ENCODE measurements around the gene SAXO1. TPM values are rescaled to one million over a fixed set of nuclear protein-coding genes. Genes with fewer than 3 reads are reported as not detected.

Gene SAXO1
- total RNA-seq, 1 donor from 2014 or later = 0.14 TPM

DNA sequence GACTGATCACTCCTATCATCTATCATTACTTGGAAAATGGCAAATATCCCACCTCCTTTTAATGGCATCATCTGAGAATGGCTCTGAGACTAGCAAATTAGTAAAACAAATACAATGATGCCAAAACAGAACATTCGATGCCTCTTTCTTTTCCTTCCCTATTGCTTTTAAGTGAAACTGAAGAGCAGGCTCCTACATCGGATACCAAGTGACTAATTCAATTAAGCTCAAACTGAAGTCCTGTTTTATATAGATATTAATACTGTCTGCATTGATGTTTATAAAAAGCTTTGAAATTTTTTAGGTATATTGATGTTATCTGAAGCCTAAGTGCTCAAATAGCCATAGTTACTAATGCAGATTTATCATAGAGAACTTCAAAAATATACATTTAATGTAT, 43.9 kb downstream of the SAXO1 start:
- no peak for DNase-seq (ENCODE audit: low read depth, low spot score)
- Mint-ChIP-seq H3K9me3 (no peaks in the 10 kb centered on the region), H3K4me1 (peaks cover 7% of the 10 kb centered on the region), H3K4me3 (no peak overlapping the region), H3K27me3 (ENCODE audit: low read depth) (no peaks in the 10 kb centered on the region), H3K27ac (ENCODE audit: unreplicated experiment) (no peak overlapping the region), H3K36me3 (ENCODE audit: low read depth) (no peaks in the 10 kb centered on the region)
- TF ChIP-seq, protein P1, sequence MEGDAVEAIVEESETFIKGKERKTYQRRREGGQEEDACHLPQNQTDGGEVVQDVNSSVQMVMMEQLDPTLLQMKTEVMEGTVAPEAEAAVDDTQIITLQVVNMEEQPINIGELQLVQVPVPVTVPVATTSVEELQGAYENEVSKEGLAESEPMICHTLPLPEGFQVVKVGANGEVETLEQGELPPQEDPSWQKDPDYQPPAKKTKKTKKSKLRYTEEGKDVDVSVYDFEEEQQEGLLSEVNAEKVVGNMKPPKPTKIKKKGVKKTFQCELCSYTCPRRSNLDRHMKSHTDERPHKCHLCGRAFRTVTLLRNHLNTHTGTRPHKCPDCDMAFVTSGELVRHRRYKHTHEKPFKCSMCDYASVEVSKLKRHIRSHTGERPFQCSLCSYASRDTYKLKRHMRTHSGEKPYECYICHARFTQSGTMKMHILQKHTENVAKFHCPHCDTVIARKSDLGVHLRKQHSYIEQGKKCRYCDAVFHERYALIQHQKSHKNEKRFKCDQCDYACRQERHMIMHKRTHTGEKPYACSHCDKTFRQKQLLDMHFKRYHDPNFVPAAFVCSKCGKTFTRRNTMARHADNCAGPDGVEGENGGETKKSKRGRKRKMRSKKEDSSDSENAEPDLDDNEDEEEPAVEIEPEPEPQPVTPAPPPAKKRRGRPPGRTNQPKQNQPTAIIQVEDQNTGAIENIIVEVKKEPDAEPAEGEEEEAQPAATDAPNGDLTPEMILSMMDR (conservative IDR thresholded peaks at IDR 0.05) = no peak

DNA sequence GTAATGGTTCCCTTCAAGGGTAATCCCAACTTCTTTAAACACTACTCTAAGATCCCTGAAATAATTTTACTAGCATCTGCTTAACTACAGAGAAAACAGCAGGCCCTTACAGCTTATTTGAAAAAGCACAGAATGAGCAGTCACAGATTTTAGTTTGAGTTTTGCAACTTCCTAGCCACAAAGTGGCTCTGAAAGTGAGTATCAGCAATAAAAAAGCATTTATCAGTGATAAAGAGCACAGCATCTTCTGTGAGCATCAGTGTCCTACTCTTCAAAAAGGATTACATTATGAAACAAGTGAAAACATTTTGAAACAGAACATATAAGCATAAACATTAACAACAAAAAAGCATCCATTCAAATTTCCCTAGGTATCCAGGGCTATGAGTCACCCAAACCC, 45.0 kb downstream of the SAXO1 start:
- no peaks in the 10 kb centered on the region for H3K9me3 Mint-ChIP-seq

DNA sequence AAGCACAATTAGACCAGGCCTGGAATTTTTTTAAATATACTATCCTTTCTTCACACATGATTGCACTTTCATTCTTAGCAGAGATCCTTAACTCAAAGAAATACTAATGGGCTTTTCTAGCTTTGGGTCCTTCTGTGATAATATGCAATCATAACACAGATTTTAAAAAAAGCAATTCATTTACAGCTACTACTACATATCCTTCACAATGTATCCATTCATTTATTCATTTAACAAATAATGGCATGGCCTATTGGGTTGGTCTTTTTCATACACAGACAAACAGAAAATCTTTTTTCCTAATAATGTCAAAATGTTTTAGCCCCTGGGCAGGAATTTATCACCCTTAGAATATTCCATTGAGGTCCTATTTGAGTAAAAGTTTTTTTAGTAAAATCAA, 47.0 kb downstream of the SAXO1 start:
- H3K36me3 Mint-ChIP-seq (ENCODE audit: low read depth) = no peaks in the 10 kb centered on the region
- no peak overlapping the region for H3K27ac Mint-ChIP-seq (ENCODE audit: unreplicated experiment)
- no peak for DNase-seq (ENCODE audit: low read depth, low spot score)
- H3K4me3 Mint-ChIP-seq = no peak overlapping the region
- H3K27me3 Mint-ChIP-seq (ENCODE audit: low read depth) = no peaks in the 10 kb centered on the region
- TF ChIP-seq, protein P1 (conservative IDR thresholded peaks at IDR 0.05) = no peak
- peaks cover 7% of the 10 kb centered on the region for H3K4me1 Mint-ChIP-seq
- H3K9me3 Mint-ChIP-seq = no peaks in the 10 kb centered on the region

More for the DNA sequence above, 45.0 kb downstream of the SAXO1 start:
- H3K27ac Mint-ChIP-seq (ENCODE audit: unreplicated experiment) = no peak overlapping the region
- no peaks in the 10 kb centered on the region for H3K27me3 Mint-ChIP-seq (ENCODE audit: low read depth)
- TF ChIP-seq, protein P1 (conservative IDR thresholded peaks at IDR 0.05) = no peak
- no peak overlapping the region for H3K4me3 Mint-ChIP-seq
- H3K4me1 Mint-ChIP-seq = peaks cover 7% of the 10 kb centered on the region
- no peaks in the 10 kb centered on the region for H3K36me3 Mint-ChIP-seq (ENCODE audit: low read depth)
- no peak for DNase-seq (ENCODE audit: low read depth, low spot score)

DNA sequence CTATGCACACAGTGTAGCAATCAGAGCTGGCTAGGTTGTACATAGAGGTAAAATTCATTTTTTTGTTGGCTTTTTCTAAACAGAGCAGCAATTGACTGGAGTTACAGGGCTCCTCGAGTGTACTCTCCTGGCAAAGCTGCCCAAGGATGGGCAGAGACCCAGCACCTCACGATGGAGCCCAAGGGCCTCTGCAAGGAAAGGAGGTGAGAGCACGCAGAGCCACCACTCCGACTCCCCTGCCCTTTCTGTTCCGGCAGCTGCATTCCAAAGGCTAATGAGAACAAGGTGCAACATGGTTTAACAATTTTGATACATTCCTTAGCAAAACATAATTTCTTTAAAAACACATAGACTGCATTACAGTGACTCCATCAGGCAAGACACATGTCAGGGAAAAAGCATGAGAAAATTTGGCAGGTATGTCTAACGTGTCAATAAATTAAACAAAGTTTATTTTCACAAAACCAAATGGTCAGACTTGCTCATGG, 47.5 kb downstream of the SAXO1 start:
- Mint-ChIP-seq H3K4me1 (peaks cover 7% of the 10 kb centered on the region), H3K4me3 (no peak overlapping the region), H3K27ac (ENCODE audit: unreplicated experiment) (no peak overlapping the region), H3K36me3 (ENCODE audit: low read depth) (no peaks in the 10 kb centered on the region), H3K27me3 (ENCODE audit: low read depth) (no peaks in the 10 kb centered on the region), H3K9me3 (no peaks in the 10 kb centered on the region)
- no peak for DNase-seq (ENCODE audit: low read depth, low spot score)
- TF ChIP-seq, protein P1 (conservative IDR thresholded peaks at IDR 0.05) = no peak

- Mint-ChIP-seq H3K27ac (ENCODE audit: unreplicated experiment) (no peak overlapping the region), H3K4me3 (no peak overlapping the region), H3K27me3 (ENCODE audit: low read depth) (no peaks in the 10 kb centered on the region), H3K9me3 (no peaks in the 10 kb centered on the region), H3K4me1 (peaks cover 21% of the 10 kb centered on the region), H3K36me3 (ENCODE audit: low read depth) (no peaks in the 10 kb centered on the region)
- TF ChIP-seq, protein P1 (conservative IDR thresholded peaks at IDR 0.05) = no peak
- no peak for DNase-seq (ENCODE audit: low read depth, low spot score)
Measured at GRCh38 chr9:18982262-18982620, 50.8 kb downstream of the SAXO1 start.
